HepG2 (cell line): ENCODE results near the gene ZNF235. TPM values are rescaled to one million over a fixed set of nuclear protein-coding genes. Genes with fewer than 3 reads are reported as not detected.

Experiments
- ATAC-seq: fragments of 200-7000 bp; cut with Tn5 transposase; 3 replicates; pipeline ENCODE4 v1.9.1; 2020; ENCODE audit warnings: mild to moderate bottlenecking, moderate library complexity
- BruUV-seq: library from RNA; stranded (reverse); fragments of 400-500 nt; replicated peaks from 2 replicates; lab custom pipeline; 2021; lab: Mats Ljungman, UMichigan
- CTCF ChIA-PET: fragments of 300-600 bp; formaldehyde crosslinking; extraction: SDS; loops from one replicate; lab custom pipeline; 2021; ENCODE audit warnings: low total read pairs, inconsistent platforms, low intra/inter-chr PET ratio; lab: Yijun Ruan, JAX
- POLR2A ChIA-PET: fragments of 350-600 bp; sonication (Branson Sonifier 250); formaldehyde crosslinking; loops from one replicate; lab custom pipeline; 2020; ENCODE audit warnings: antibody characterized with exemption, inconsistent platforms; lab: Yijun Ruan, JAX
- DNase-seq: peaks from one replicate; pipeline ENCODE4 v3.0.0-alpha.2; 2015; ENCODE audit warnings: low spot score
- FAIRE-seq: peaks from 3 replicates; lab custom pipeline; 2011; peaks lifted over from hg19 to GRCh38; lab: Jason Lieb, UNC
- H2AFZ ChIP-seq: one replicate; pipeline ENCODE4 v1.6.1; 2011; ENCODE audit warnings: low read length, inconsistent platforms
- H3K27ac ChIP-seq: fragments of 300-600 bp; 3 replicates; pipeline ENCODE4 v1.8.0; 2011; ENCODE audit warnings: mixed run types, mild to moderate bottlenecking, mixed read lengths, low read length, inconsistent platforms; ENCODE audit not compliant: insufficient read depth; ENCODE audit errors: extremely low read length
- H3K27me3 ChIP-seq, 2 experiments: fragments of 200-600 bp in 1 of 2; 2 replicates in 1 of 2; 3 replicates in 1 of 2; pipeline versions ENCODE4 v1.6.0 to v1.8.0; 2011; ENCODE audit warnings: low read length in 2 of 2, mild to moderate bottlenecking in 2 of 2, moderate library complexity in 2 of 2, inconsistent platforms in 1 of 2; ENCODE audit not compliant: insufficient read depth in 2 of 2, control insufficient read depth in 1 of 2
- H3K36me3 ChIP-seq, 2 experiments: fragments of 200-600 bp in 1 of 2; replicated peaks in 1 of 2; 2 replicates in 1 of 2; 3 replicates in 1 of 2; pipeline versions ENCODE4 v1.5.1 to v1.8.0; 2011; ENCODE audit warnings: low read length in 2 of 2, inconsistent platforms in 1 of 2; ENCODE audit not compliant: insufficient read depth in 2 of 2, control insufficient read depth in 1 of 2
- H3K4me1 ChIP-seq: 2 replicates; pipeline ENCODE4 v1.5.1; 2012; ENCODE audit warnings: low read length, inconsistent platforms; ENCODE audit not compliant: insufficient read depth
- H3K4me2 ChIP-seq: 2 replicates; pipeline ENCODE4 v1.6.0; 2011; ENCODE audit warnings: low read depth, low read length, inconsistent platforms
- H3K4me3 ChIP-seq, 3 experiments: fragments of 200-600 bp in 1 of 3; sonication (generic), shearing (Covaris generic) in 1 of 3; replicated peaks in 1 of 3; 2 replicates each; pipeline ENCODE4 v1.5.1; 2011 to 2016; ENCODE audit warnings: low read length in 3 of 3, inconsistent platforms in 2 of 3, low read depth in 2 of 3, mild to moderate bottlenecking in 2 of 3, control low read depth in 1 of 3, mixed read lengths in 1 of 3; ENCODE audit not compliant: insufficient read depth in 1 of 3
- H3K79me2 ChIP-seq: one replicate; pipeline ENCODE4 v1.6.1; 2011; ENCODE audit warnings: low read length, inconsistent platforms; ENCODE audit not compliant: insufficient read depth
- H3K9ac ChIP-seq: 2 replicates; pipeline ENCODE4 v1.6.0; 2011; ENCODE audit warnings: mild to moderate bottlenecking, low read depth, low read length, inconsistent platforms; ENCODE audit not compliant: insufficient read depth
- H3K9me3 ChIP-seq: 2 replicates; pipeline ENCODE4 v1.5.1; 2012; ENCODE audit warnings: mild to moderate bottlenecking, low read length
- H4K20me1 ChIP-seq: 2 replicates; pipeline ENCODE4 v1.6.0; 2011; ENCODE audit warnings: inconsistent platforms, mild to moderate bottlenecking, low read length, moderate library complexity; ENCODE audit not compliant: insufficient read depth
- ARHGAP35 ChIP-seq: sonication (generic); formaldehyde crosslinking; IDR thresholded peaks from 2 replicates; pipeline ENCODE4 v1.9.0; 2022; ENCODE audit warnings: mild to moderate bottlenecking, inconsistent platforms, moderate library complexity, missing genetic modification reagents, borderline replicate concordance
- ESRRA ChIP-seq: sonication (generic); formaldehyde crosslinking; IDR thresholded peaks from 2 replicates; pipeline ENCODE4 v1.5.1; 2020; ENCODE audit warnings: mild to moderate bottlenecking, low read depth, missing genetic modification reagents
- FOSL2 ChIP-seq: sonication (generic); formaldehyde crosslinking; IDR thresholded peaks from 2 replicates; pipeline ENCODE4 v1.4.0; 2020; ENCODE audit warnings: missing genetic modification reagents
- HOXD1 ChIP-seq: sonication (generic); formaldehyde crosslinking; IDR thresholded peaks from 2 replicates; pipeline ENCODE4 v1.5.0; 2020; ENCODE audit warnings: missing genetic modification reagents
- TAF15 ChIP-seq: fragments of 200-400 bp; formaldehyde crosslinking; IDR thresholded peaks from one replicate; pipeline ENCODE4 v1.6.1; 2018; ENCODE audit warnings: mild to moderate bottlenecking, low read depth, low read length; ENCODE audit not compliant: poor library complexity, severe bottlenecking
- ZNF160 ChIP-seq: sonication (generic); formaldehyde crosslinking; IDR thresholded peaks from 2 replicates; pipeline ENCODE4 v1.8.0; 2022; ENCODE audit warnings: mild to moderate bottlenecking, inconsistent platforms, missing genetic modification reagents
- ZNF30 ChIP-seq: sonication (generic); formaldehyde crosslinking; IDR thresholded peaks from 2 replicates; pipeline ENCODE4 v1.5.0; 2020; ENCODE audit warnings: mild to moderate bottlenecking, missing genetic modification reagents
- ZNF589 ChIP-seq: sonication (generic); formaldehyde crosslinking; conservative IDR thresholded peaks from 2 replicates; pipeline ENCODE4 v1.8.0; 2022; ENCODE audit warnings: mild to moderate bottlenecking, moderate library complexity, missing genetic modification reagents
- ZNF790 ChIP-seq: sonication (generic); formaldehyde crosslinking; IDR thresholded peaks from 2 replicates; pipeline ENCODE4 v1.8.0; 2022; ENCODE audit warnings: missing genetic modification reagents, mild to moderate bottlenecking, borderline replicate concordance
- in situ Hi-C: cut with HindIII; loops from 2 replicates; pipeline ENCODE4 v1.10.0; 2017; ENCODE audit warnings: low pct_unique_long_range_greater_than_20kb; ENCODE audit not compliant: extremely low pct_ligation_motif_present
- intact Hi-C: fragments of 100-400 bp; cut with micrococcal nuclease; formaldehyde crosslinking; loops from one replicate; pipeline ENCODE4 v1.10.0; 2022; ENCODE audit not compliant: unreplicated experiment
- polyA plus RNA-seq, 8 experiments: library from polyadenylated mRNA; depleted of rRNA in 3 of 8; stranded (reverse) in 7 of 8; unstranded in 1 of 8; fragments of >200 nt; fragmentation: Illumina TruSeq in 4 of 8; extraction: Trizol in 4 of 8; gene quantifications; 2 replicates each; pipeline versions ENCODE4 v1.2.1 to v1.2.3, GENCODE V29; 2011 to 2016; ENCODE audit warnings: low read depth in 4 of 8, missing spikeins in 1 of 8, mixed read lengths in 1 of 8; ENCODE audit not compliant: insufficient read depth in 1 of 8
- total RNA-seq, 5 experiments: library from RNA; depleted of rRNA; stranded (reverse); fragments of >200 nt; fragmentation: Illumina TruSeq; extraction: Trizol; gene quantifications; 2 replicates each; pipeline ENCODE4 v1.2.3, GENCODE V29; 2016; ENCODE audit warnings: low read depth in 1 of 5

The ZNF235 gene
- total and polyA plus RNA-seq, 2 of the 13 experiments (the other 11 are each of a cell fraction or from before 2014, with no cell fraction given) = 4.8 to 5.5 TPM

DNA sequence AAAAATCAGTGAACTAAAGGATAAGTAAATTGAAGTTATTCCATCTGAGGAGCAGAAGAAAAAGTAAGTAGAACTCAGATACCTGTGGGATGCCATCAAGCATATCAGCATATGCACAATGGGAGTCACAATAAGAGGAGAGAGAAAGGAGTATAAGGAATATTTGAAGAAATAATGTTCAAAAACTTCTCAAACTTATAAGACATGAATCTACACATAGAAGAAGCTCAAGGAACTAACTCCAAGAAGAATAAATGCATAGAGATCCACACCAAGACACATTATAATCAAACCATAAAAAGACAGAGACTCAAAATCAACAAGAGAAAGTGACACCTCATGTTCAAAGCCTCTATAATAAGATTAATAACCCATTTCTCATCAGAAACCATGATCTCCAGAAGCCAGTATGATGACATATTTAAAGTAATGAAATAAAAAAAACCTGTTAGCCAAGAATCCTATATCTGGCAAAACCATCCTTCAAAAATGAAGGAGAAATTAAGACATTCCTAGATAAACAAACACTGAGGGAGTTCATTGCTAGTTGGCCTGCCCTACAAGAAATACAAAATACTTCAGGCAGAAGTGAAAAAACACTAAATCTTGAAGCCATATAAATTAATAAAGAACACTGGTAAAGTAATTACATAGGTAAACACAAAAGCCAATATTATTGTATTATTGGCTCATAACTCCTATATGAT, 49.0 kb downstream of the ZNF235 start:
- CTCF ChIA-PET = no interaction called here
- no peaks in the 10 kb centered on the region for H3K27me3 ChIP-seq
- H3K9ac ChIP-seq = no peak overlapping the region
- intact Hi-C loops (loop anchor here (2.0 kb wide), 1 partner anchor 49 kb away; the partner anchor contains the start of gene ZNF235), in situ Hi-C loops (no loop called here)
- no peaks in the 10 kb centered on the region for H4K20me1 ChIP-seq
- H2AFZ ChIP-seq = no peak overlapping the region
- no peaks in the 10 kb centered on the region for H3K79me2 ChIP-seq
- DNase-seq = no peak
- TF ChIP-seq ESRRA (CRISPR knock-in tag) (no peak), ZNF589 (CRISPR knock-in tag) (no peak), ZNF30 (no peak), FOSL2 (CRISPR knock-in tag) (no peak), HOXD1 (no peak), ZNF790 (CRISPR knock-in tag) (no peak), TAF15 (no peak), ZNF160 (CRISPR knock-in tag) (peak; percentile 87; the same call in 1 of the 2 replicates), ARHGAP35 (CRISPR knock-in tag) (no peak)
- TF ChIP-seq, all 625 proteins: peak for 1
- peaks cover 35% of the 10 kb centered on the region for H3K9me3 ChIP-seq
- no peak overlapping the region for H3K27ac ChIP-seq
- H3K4me3 ChIP-seq = no peak overlapping the region
- BruUV-seq = no TSS peak
- H3K4me2 ChIP-seq = no peak overlapping the region
- ATAC-seq (no peak), FAIRE-seq (no peak)
- POLR2A ChIA-PET = no interaction called here
- H3K36me3 ChIP-seq = no peaks in the 10 kb centered on the region
- peaks cover 28% of the 10 kb centered on the region for H3K4me1 ChIP-seq
